Left hindlimb (tissue), 1 donor: ENCODE data around the gene SLC12A8.

Experiments used
- DNase-seq: peaks from one replicate; pipeline ENCODE4 v3.0.0-alpha.2; 2018

SLC12A8 gene

GRCh38 chr3:125186261-125186787 lies 26.2 kb downstream of the SLC12A8 start:
- no peak for DNase-seq

GRCh38 chr3:125185805-125186204 lies 26.7 kb downstream of the SLC12A8 start:
- no peak for DNase-seq

DNA sequence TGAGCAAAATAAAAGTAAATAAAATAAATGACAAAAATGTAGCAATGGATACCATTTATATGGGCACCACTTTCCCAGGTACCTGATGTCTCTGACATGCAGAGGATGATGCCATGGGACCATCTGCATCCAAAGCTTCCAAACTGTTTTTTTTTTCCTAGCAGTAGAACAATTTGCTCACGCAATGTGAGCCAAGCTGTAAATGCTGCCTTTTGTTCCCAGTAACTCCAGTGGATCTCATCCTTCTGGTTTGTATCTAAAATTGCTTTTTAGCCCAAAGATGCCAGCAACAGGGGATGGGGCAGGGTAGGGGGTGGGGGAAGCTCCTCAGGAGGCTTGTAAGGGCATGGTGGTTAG lies 32.7 kb downstream of the SLC12A8 start:
- no peak for DNase-seq

GRCh38 chr3:125179143-125179883 lies 33.2 kb downstream of the SLC12A8 start:
- no peak for DNase-seq

DNA sequence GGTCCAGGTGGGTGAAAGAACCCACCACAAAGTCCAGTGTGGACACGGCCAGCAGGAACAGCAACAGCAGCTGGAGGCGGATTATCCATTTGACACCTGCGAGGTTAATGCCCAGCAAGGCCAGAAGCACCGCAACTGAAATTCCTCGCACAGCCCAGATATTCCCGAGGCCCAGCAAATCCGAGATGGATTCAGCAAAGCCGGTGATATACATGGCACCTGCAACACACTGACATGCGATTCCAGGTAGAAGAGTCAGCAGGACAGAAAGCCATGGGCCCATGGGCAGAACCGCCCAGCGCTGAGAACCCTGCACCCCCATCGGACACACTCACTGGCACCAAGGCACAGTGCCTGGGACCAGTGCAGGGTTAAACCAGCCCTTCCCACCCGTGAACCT lies 34.8 kb downstream of the SLC12A8 start:
- DNase-seq: no peak

- no peak for DNase-seq
Measured at GRCh38 chr3:125175295-125176078, 37.1 kb downstream of the SLC12A8 start.

- no peak for DNase-seq
Measured at GRCh38 chr3:125172346-125172745, 40.2 kb downstream of the SLC12A8 start.

- DNase-seq: no peak
Measured at GRCh38 chr3:125168711-125169393, 43.7 kb downstream of the SLC12A8 start.

DNA sequence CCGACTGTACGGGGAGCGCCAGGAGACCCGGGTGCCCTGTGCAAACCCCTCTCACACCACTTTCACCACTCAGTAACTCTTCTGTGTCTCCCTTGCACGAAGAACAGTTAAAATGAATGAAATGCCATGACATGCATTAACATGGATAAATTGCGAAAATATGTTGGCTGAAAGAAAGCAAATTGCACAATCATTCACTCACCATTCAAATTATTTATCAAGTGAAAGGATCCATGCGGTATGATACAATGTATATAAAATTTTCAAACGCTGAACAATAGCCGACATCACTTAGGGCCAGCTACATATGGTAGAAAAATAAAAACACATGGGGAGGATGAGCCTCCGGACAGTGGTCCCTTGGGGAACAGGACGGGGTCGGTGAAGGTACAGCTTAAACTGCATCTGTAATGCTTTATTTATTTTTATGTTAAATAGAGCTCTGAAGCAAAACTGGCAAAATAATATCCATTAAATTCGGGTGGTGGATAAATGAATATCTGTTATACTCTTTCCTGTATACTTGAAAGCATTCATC lies 45.9 kb downstream of the SLC12A8 start:
- no peak for DNase-seq

DNA sequence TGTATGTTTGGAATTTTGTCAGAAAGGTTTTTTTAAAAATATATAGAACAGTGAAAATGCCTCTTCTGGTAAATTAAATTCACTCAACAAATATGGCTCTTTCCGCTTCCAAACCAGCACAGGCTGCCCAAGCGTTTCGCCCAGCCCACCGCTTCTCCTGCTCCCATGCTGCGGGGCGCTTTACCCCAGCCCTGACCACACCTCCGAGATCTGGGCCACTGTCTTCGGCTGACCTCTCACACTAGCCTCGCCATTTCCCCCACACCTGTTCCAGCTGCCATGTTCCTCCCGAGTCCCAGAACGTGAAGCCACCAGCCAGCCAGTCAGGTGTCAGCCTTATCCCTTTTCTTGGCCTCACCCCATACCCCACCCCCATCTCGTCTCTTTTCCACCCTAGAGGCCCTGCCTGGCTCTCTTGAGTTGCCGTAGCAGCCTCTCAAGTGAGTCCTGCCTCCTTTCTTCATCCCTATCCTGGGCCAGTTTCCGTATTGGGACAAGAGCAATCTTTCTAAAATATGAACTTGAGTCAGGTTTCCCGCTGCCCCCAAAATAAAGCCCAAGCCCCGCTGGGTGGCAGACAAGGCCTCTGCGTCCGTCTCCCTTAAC lies 46.5 kb downstream of the SLC12A8 start:
- no peak for DNase-seq

DNA sequence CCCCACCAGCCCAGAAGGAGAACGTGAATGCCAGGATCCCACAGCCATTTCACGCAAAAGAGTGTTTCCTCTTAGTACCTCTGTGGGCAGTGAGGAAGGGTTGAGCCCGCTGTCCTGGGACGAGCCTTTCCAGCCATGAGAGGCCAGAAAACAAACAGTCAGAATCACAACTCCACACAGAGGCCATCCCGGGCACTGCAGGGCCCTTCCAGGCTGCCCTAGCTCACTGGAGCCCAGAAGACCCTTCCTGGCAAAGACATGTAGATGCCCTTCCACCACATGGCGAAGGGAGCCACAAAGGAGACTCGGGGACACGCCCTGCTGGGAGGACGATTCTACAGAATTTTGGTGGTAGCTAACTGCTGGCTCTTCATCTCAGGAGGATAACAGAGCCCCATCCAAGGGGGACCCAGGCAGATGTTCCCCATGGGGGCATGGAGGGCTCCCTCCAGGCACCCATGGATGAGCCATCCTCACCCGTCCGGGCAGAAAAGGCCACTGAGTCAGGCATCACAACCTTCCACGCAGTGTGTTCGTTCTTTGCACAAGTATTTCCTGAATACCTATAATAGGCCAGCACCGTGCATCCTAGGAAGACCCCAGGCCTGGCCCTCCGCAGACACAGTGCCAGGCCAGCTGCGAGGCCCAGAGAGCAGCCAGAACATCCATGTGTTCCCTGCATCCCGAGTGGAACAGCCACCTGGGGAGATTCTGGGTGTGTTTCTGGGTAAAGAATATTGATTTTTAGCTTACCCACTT lies 47.2 kb downstream of the SLC12A8 start:
- no peak for DNase-seq

- no peak for DNase-seq
Measured at GRCh38 chr3:125163739-125164601, 48.6 kb downstream of the SLC12A8 start.

GRCh38 chr3:125161607-125162219 lies 50.8 kb downstream of the SLC12A8 start:
- DNase-seq: no peak

DNA sequence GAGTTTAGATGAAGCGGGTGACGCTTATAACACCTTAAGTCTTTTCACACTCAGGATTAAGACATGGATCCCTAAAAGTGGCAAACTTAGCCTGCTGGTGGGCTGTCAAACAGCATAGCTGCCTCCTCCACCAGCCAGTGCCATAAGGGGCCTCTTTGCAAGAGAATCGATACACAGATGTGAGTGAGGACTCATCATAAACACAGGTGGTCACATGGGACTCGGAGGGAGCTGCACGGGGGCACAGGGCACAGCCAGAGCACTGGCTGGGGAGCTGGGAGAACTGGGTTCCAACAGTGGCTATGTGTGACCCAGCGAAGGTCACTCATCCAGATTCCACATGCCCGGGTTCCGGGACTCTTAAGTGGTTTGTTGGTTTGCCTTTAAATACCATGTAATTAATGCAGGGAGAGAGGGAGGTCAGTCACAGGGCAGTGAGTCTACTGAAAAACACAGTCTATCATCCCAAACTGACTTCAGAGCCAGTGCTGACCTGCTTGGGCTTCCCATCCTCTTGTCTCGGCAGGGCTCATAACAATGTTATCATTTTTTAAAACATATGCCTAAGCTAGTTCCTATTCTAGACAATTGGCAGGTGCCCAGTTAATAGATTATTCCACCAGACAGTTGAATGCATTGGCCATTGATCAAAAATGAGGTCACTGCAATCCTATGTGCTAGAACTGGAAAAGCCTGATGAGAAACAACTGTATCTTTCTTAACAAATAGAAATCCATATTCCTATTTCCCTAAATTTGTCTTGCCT lies 51.8 kb downstream of the SLC12A8 start:
- no peak for DNase-seq

DNA sequence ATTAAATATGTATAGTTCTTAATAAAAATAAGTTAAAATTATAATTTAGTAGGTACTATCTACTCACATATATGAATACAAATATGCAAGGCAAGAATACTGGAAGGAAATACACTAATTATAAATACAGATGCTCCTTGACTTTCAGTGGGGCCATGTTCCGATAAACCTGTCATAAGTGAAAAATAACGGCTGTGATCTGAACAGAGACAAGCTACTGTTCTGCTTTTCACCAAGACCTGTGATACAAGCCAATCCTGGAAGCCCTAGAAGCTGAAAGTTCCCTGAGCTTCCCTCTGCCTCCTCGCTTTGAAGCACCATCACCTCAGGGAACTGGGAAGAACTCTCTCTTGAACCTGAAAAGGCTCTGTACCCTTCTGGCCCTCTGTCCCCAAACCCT lies 55.4 kb downstream of the SLC12A8 start:
- DNase-seq: no peak

DNA sequence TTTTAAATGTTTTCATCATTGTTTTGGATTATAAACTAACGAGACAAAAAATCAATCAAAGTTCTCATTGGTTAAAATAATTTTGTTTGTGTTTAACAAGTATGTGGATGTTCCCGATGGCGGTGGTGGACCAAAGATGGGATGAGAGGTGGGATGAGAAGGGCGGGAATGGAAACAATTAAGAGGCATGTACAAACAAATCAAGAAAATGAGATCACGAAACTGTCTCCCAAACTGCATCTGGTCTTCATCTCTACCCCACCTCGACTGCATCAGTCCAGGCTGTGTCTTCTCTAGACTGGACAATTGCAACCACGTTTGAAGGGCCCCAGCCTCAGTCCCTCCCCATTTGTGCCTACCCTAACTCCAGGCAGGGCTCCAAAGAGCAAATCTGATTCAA lies 56.1 kb downstream of the SLC12A8 start:
- DNase-seq: no peak

DNA sequence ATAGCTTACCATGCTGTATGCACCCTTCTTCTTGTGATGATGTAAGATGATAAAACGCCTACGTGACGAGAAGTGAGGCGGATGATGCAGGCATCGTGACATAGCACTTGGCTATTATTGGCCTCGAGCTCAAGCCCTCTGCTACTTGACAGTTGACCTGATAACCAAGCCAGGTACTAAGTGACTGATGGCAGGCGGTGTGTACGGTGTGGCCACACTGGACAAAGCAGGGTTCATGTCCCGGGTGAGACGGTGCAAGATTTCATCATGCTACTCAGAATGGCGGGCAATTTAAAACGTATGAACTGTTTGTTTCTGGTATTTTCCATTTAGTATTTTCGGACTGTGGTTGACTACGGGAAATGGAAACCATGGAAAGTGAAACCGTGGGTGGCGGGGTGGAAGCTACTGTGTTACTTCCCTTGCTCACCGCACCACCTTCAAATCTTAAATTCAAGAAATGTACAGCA lies 57.7 kb downstream of the SLC12A8 start:
- no peak for DNase-seq

DNA sequence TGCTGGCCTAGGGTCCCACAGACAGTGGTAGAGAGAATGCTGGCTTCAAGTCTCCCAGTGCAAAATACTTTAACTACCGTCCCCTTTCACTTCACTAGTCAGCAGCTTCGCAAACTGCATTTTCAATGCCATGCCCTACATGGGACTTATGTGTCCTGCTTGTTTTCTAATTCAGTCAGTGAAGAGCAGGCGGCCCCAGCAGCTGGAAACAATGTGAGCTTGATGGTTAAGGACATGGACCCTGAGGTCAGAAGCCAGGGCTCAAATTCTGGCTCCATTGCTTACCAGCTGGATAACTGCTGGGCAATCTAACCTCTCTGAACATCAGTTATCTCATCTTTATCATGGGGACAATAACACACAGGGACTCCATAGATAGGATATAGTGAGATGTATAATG lies 58.4 kb downstream of the SLC12A8 start:
- DNase-seq: no peak

- no peak for DNase-seq
Measured at GRCh38 chr3:125152951-125153350, 59.6 kb downstream of the SLC12A8 start.

GRCh38 chr3:125151916-125152315 lies 60.6 kb downstream of the SLC12A8 start:
- DNase-seq: no peak
